WTC11 (cell line): Measurements from ENCODE around the gene C2CD2. TPM values are rescaled to one million over a fixed set of nuclear protein-coding genes. Genes with fewer than 3 reads are reported as not detected.

Experiments
- ATAC-seq: fragments of 200-7000 bp; cut with Tn5 transposase; 2 replicates; pipeline ENCODE4 v1.10.0; 2021; ENCODE audit warnings: mild to moderate bottlenecking, moderate library complexity
- CTCF ChIA-PET: fragments of 300-600 bp; sonication (Branson Sonifier 250); formaldehyde crosslinking; loops from one replicate; lab custom pipeline; 2021; ENCODE audit warnings: antibody characterized with exemption; lab: Charles Lee
- POLR2A ChIA-PET: fragments of 350-600 bp; sonication (Branson Sonifier 250); formaldehyde crosslinking; loops from one replicate; lab custom pipeline; 2021; ENCODE audit warnings: antibody characterized with exemption; lab: Charles Lee
- DNase-seq: peaks from one replicate; pipeline ENCODE4 v3.0.0; 2021; ENCODE audit warnings: low spot score
- H3K27ac Mint-ChIP-seq: 2 replicates; pipeline ENCODE4 v1.8.0; 2021; ENCODE audit warnings: mixed read lengths
- H3K27me3 Mint-ChIP-seq: 2 replicates; pipeline ENCODE4 v1.8.0; 2021; ENCODE audit warnings: low read depth, mild to moderate bottlenecking, moderate library complexity, mixed read lengths
- H3K36me3 Mint-ChIP-seq: 2 replicates; pipeline ENCODE4 v1.8.0; 2021; ENCODE audit warnings: mixed read lengths
- H3K4me1 Mint-ChIP-seq: 2 replicates; pipeline ENCODE4 v1.8.0; 2022; ENCODE audit warnings: mixed read lengths
- H3K4me3 Mint-ChIP-seq: 2 replicates; pipeline ENCODE4 v1.8.0; 2021; ENCODE audit warnings: mild to moderate bottlenecking, moderate library complexity, mixed read lengths
- H3K9me3 Mint-ChIP-seq: 2 replicates; pipeline ENCODE4 v1.8.0; 2021; ENCODE audit warnings: mixed read lengths
- AR ChIP-seq: fragments of 250-450 bp; sonication (Bioruptor Pico); IDR thresholded peaks from 2 replicates; pipeline ENCODE4 v1.9.0; 2021; ENCODE audit warnings: mild to moderate bottlenecking
- ATF1 ChIP-seq: sonication (generic); formaldehyde crosslinking; IDR thresholded peaks from 2 replicates; pipeline ENCODE4 v1.8.1; 2023; ENCODE audit warnings: mild to moderate bottlenecking, moderate library complexity, missing genetic modification reagents
- FOXK1 ChIP-seq: sonication (generic); formaldehyde crosslinking; IDR thresholded peaks from 2 replicates; pipeline ENCODE4 v1.8.0; 2022; ENCODE audit warnings: mild to moderate bottlenecking, moderate library complexity, missing genetic modification reagents
- FOXP1 ChIP-seq: sonication (generic); formaldehyde crosslinking; IDR thresholded peaks from 2 replicates; pipeline ENCODE4 v1.8.0; 2022; ENCODE audit warnings: missing genetic modification reagents, mild to moderate bottlenecking, moderate library complexity, borderline replicate concordance
- GABPB1 ChIP-seq: sonication (generic); formaldehyde crosslinking; IDR thresholded peaks from 2 replicates; pipeline ENCODE4 v1.8.1; 2023; ENCODE audit warnings: mild to moderate bottlenecking, missing genetic modification reagents
- HMGA2 ChIP-seq: fragments of 250-450 bp; sonication (Bioruptor Pico); IDR thresholded peaks from 2 replicates; pipeline ENCODE4 v1.4.0; 2021; ENCODE audit warnings: mild to moderate bottlenecking, moderate library complexity
- IRF2 ChIP-seq: sonication (generic); formaldehyde crosslinking; IDR thresholded peaks from 2 replicates; pipeline ENCODE4 v1.8.0; 2022; ENCODE audit warnings: low read depth, missing genetic modification reagents, borderline replicate concordance
- TCF7 ChIP-seq: sonication (generic); formaldehyde crosslinking; IDR thresholded peaks from 2 replicates; pipeline ENCODE4 v1.8.0; 2022; ENCODE audit warnings: mild to moderate bottlenecking, low read depth, missing genetic modification reagents, moderate library complexity
- TEAD4 ChIP-seq: sonication (generic); formaldehyde crosslinking; IDR thresholded peaks from 2 replicates; pipeline ENCODE4 v1.8.0; 2022; ENCODE audit warnings: mild to moderate bottlenecking, missing genetic modification reagents
- USF2 ChIP-seq: sonication (generic); formaldehyde crosslinking; IDR thresholded peaks from 2 replicates; pipeline ENCODE4 v1.8.1; 2023; ENCODE audit warnings: mild to moderate bottlenecking, missing genetic modification reagents, moderate library complexity
- ZNF263 ChIP-seq: sonication (generic); formaldehyde crosslinking; IDR thresholded peaks from 2 replicates; pipeline ENCODE4 v1.8.1; 2022; ENCODE audit warnings: low read depth, mild to moderate bottlenecking, moderate library complexity, missing genetic modification reagents
- ZNF317 ChIP-seq: sonication (generic); formaldehyde crosslinking; IDR thresholded peaks from 2 replicates; pipeline ENCODE4 v1.8.1; 2023; ENCODE audit warnings: low read depth, mild to moderate bottlenecking, moderate library complexity, missing genetic modification reagents, borderline replicate concordance
- ZNF425 ChIP-seq: fragments of 250-450 bp; sonication (Bioruptor Pico); conservative IDR thresholded peaks from 2 replicates; pipeline ENCODE4 v1.9.0; 2021; ENCODE audit warnings: mild to moderate bottlenecking
- ZNF512 ChIP-seq: sonication (generic); formaldehyde crosslinking; IDR thresholded peaks from 2 replicates; pipeline ENCODE4 v1.8.1; 2022; ENCODE audit warnings: missing genetic modification reagents, borderline replicate concordance
- total RNA-seq: library from RNA; stranded (reverse); gene quantifications from 3 replicates; pipeline ENCODE4 v1.2.3, GENCODE V29; 2021
- TF ChIP-seq, protein P1 (sequence below): sonication (generic); formaldehyde crosslinking; IDR thresholded peaks from 2 replicates; pipeline ENCODE4 v1.8.0; 2022; ENCODE audit warnings: mild to moderate bottlenecking, missing genetic modification reagents
- TF ChIP-seq, protein P2 (sequence below): fragments of 200-600 bp; IDR thresholded peaks from 2 replicates; pipeline ENCODE4 v1.8.0; 2022; ENCODE audit warnings: antibody characterized with exemption
- TF ChIP-seq, protein P3 (sequence below): sonication (generic); formaldehyde crosslinking; IDR thresholded peaks from 2 replicates; pipeline ENCODE4 v1.8.0; 2022; ENCODE audit warnings: missing genetic modification reagents
- TF ChIP-seq, protein P4 (sequence below): fragments of 250-450 bp; sonication (Bioruptor Pico); IDR thresholded peaks from 2 replicates; pipeline ENCODE4 v1.9.0; 2021; ENCODE audit warnings: moderate library complexity, mild to moderate bottlenecking, inconsistent platforms, borderline replicate concordance

Gene C2CD2
- total RNA-seq, 1 experiment from 2014 or later, result 11.2 TPM

- TF ChIP-seq ZNF425, result no peak
- no peak for TF ChIP-seq FOXP1 (CRISPR knock-in tag)
- no peak for TF ChIP-seq GABPB1 (CRISPR knock-in tag)
Observed at GRCh38 chr21:41931041-41931451, 22.8 kb downstream of the C2CD2 start (continued).

GRCh38 chr21:41929248-41929647 is 24.6 kb downstream of the C2CD2 start:
- no peak for DNase-seq
- Mint-ChIP-seq H3K9me3 (no peaks in the 10 kb centered on the region), H3K36me3 (no peaks in the 10 kb centered on the region), H3K27me3 (peaks cover 3% of the 10 kb centered on the region; the same call in 1 of the 2 replicates), H3K27ac (peak overlapping the region; percentile 64; the same call in 1 of the 2 replicates), H3K4me3 (no peak overlapping the region), H3K4me1 (peaks cover 58% of the 10 kb centered on the region)
- CTCF ChIA-PET, result interaction anchor here (0.9 to 1.0 kb wide), 2 partner anchors 143 to 151 kb away, joined by 3 read pairs; no protein-coding TSS in a partner anchor
- POLR2A ChIA-PET, result no interaction called here
- ATAC-seq, result no peak
- TF ChIP-seq, protein P1, sequence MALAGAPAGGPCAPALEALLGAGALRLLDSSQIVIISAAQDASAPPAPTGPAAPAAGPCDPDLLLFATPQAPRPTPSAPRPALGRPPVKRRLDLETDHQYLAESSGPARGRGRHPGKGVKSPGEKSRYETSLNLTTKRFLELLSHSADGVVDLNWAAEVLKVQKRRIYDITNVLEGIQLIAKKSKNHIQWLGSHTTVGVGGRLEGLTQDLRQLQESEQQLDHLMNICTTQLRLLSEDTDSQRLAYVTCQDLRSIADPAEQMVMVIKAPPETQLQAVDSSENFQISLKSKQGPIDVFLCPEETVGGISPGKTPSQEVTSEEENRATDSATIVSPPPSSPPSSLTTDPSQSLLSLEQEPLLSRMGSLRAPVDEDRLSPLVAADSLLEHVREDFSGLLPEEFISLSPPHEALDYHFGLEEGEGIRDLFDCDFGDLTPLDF (CRISPR knock-in tag), result no peak
- no peak for TF ChIP-seq USF2 (CRISPR knock-in tag)
- no peak for TF ChIP-seq AR (CRISPR knock-in tag)
- TF ChIP-seq HMGA2, result no peak
- TF ChIP-seq ZNF512 (CRISPR knock-in tag), result no peak
- TF ChIP-seq ATF1 (CRISPR knock-in tag), result no peak
- no peak for TF ChIP-seq IRF2 (CRISPR knock-in tag)
- no peak for TF ChIP-seq TEAD4 (CRISPR knock-in tag)
- TF ChIP-seq, protein P2, sequence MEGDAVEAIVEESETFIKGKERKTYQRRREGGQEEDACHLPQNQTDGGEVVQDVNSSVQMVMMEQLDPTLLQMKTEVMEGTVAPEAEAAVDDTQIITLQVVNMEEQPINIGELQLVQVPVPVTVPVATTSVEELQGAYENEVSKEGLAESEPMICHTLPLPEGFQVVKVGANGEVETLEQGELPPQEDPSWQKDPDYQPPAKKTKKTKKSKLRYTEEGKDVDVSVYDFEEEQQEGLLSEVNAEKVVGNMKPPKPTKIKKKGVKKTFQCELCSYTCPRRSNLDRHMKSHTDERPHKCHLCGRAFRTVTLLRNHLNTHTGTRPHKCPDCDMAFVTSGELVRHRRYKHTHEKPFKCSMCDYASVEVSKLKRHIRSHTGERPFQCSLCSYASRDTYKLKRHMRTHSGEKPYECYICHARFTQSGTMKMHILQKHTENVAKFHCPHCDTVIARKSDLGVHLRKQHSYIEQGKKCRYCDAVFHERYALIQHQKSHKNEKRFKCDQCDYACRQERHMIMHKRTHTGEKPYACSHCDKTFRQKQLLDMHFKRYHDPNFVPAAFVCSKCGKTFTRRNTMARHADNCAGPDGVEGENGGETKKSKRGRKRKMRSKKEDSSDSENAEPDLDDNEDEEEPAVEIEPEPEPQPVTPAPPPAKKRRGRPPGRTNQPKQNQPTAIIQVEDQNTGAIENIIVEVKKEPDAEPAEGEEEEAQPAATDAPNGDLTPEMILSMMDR, result no peak
- no peak for TF ChIP-seq ZNF317 (CRISPR knock-in tag)
- TF ChIP-seq, protein P3, sequence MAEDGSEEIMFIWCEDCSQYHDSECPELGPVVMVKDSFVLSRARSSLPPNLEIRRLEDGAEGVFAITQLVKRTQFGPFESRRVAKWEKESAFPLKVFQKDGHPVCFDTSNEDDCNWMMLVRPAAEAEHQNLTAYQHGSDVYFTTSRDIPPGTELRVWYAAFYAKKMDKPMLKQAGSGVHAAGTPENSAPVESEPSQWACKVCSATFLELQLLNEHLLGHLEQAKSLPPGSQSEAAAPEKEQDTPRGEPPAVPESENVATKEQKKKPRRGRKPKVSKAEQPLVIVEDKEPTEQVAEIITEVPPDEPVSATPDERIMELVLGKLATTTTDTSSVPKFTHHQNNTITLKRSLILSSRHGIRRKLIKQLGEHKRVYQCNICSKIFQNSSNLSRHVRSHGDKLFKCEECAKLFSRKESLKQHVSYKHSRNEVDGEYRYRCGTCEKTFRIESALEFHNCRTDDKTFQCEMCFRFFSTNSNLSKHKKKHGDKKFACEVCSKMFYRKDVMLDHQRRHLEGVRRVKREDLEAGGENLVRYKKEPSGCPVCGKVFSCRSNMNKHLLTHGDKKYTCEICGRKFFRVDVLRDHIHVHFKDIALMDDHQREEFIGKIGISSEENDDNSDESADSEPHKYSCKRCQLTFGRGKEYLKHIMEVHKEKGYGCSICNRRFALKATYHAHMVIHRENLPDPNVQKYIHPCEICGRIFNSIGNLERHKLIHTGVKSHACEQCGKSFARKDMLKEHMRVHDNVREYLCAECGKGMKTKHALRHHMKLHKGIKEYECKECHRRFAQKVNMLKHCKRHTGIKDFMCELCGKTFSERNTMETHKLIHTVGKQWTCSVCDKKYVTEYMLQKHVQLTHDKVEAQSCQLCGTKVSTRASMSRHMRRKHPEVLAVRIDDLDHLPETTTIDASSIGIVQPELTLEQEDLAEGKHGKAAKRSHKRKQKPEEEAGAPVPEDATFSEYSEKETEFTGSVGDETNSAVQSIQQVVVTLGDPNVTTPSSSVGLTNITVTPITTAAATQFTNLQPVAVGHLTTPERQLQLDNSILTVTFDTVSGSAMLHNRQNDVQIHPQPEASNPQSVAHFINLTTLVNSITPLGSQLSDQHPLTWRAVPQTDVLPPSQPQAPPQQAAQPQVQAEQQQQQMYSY (CRISPR knock-in tag), result no peak
- no peak for TF ChIP-seq FOXK1 (CRISPR knock-in tag)
- TF ChIP-seq ZNF263 (CRISPR knock-in tag), result no peak
- TF ChIP-seq, protein P4, sequence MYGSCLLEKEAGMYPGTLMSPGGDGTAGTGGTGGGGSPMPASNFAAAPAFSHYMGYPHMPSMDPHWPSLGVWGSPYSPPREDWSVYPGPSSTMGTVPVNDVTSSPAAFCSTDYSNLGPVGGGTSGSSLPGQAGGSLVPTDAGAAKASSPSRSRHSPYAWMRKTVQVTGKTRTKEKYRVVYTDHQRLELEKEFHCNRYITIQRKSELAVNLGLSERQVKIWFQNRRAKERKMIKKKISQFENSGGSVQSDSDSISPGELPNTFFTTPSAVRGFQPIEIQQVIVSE (CRISPR knock-in tag), result no peak
- no peak for TF ChIP-seq TCF7 (CRISPR knock-in tag)
